PFSK-1 (cell line): ENCODE data around the gene RPF1.

ENCODE experiments used
- FOXP2 ChIP-seq: optimal IDR thresholded peaks from 2 replicates; pipeline ENCODE3; 2011; ENCODE audit warnings: borderline replicate concordance, control low read depth, inconsistent platforms; ENCODE audit not compliant: insufficient read depth; ENCODE audit errors: extremely low read length, extremely low read depth
- POLR2AphosphoS5 ChIP-seq: IDR thresholded peaks from 2 replicates; pipeline ENCODE4 v1.6.1; 2012; ENCODE audit warnings: low read depth, mild to moderate bottlenecking, control low read depth, low read length, moderate library complexity
- SIN3A ChIP-seq: IDR thresholded peaks from 2 replicates; pipeline ENCODE4 v1.6.1; 2012; ENCODE audit warnings: mild to moderate bottlenecking, low read length, moderate library complexity, borderline replicate concordance; ENCODE audit not compliant: insufficient read depth
- TAF1 ChIP-seq: IDR thresholded peaks from 2 replicates; pipeline ENCODE4 v1.6.1; 2012; ENCODE audit warnings: low read length, control low read depth, borderline replicate concordance; ENCODE audit not compliant: insufficient read depth
- TF ChIP-seq, protein P1 (sequence below), 2 experiments: IDR thresholded peaks; 2 replicates each; pipeline versions ENCODE4 v1.6.1 to v1.8.0; 2011 to 2012; ENCODE audit warnings: low read depth in 2 of 2, low read length in 2 of 2, control low read depth in 1 of 2, inconsistent platforms in 1 of 2, mild to moderate bottlenecking in 1 of 2, moderate library complexity in 1 of 2; ENCODE audit not compliant: insufficient read depth in 1 of 2

The RPF1 gene

DNA sequence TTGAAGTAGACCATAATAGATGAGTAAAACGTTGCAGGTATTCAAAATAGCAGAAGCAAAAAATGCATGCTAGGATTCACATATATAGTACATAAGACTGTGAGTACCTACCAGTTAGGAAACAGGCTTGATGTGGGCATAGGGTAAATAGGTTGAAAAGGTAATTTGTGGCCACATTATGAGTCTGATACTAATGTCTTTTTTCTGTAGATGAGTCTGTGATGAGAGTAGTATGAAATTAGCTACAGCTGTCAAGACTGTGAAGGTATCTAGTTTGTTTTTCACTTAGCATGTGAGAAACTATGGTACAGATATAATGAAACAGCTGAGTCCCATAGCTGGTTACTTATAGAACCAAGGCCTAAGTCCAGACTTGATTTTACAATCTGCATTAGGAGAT, 14.7 kb downstream of the RPF1 start:
- TF ChIP-seq TAF1 (no peak), FOXP2 (no peak), SIN3A (no peak), POLR2AphosphoS5 (no peak)
- TF ChIP-seq, protein P1, sequence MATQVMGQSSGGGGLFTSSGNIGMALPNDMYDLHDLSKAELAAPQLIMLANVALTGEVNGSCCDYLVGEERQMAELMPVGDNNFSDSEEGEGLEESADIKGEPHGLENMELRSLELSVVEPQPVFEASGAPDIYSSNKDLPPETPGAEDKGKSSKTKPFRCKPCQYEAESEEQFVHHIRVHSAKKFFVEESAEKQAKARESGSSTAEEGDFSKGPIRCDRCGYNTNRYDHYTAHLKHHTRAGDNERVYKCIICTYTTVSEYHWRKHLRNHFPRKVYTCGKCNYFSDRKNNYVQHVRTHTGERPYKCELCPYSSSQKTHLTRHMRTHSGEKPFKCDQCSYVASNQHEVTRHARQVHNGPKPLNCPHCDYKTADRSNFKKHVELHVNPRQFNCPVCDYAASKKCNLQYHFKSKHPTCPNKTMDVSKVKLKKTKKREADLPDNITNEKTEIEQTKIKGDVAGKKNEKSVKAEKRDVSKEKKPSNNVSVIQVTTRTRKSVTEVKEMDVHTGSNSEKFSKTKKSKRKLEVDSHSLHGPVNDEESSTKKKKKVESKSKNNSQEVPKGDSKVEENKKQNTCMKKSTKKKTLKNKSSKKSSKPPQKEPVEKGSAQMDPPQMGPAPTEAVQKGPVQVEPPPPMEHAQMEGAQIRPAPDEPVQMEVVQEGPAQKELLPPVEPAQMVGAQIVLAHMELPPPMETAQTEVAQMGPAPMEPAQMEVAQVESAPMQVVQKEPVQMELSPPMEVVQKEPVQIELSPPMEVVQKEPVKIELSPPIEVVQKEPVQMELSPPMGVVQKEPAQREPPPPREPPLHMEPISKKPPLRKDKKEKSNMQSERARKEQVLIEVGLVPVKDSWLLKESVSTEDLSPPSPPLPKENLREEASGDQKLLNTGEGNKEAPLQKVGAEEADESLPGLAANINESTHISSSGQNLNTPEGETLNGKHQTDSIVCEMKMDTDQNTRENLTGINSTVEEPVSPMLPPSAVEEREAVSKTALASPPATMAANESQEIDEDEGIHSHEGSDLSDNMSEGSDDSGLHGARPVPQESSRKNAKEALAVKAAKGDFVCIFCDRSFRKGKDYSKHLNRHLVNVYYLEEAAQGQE (IDR thresholded peaks at IDR 0.05; ENCODE audit: insufficient read depth in 1 of 2, low read depth in 2 of 2, low read length in 2 of 2), result no peak

DNA sequence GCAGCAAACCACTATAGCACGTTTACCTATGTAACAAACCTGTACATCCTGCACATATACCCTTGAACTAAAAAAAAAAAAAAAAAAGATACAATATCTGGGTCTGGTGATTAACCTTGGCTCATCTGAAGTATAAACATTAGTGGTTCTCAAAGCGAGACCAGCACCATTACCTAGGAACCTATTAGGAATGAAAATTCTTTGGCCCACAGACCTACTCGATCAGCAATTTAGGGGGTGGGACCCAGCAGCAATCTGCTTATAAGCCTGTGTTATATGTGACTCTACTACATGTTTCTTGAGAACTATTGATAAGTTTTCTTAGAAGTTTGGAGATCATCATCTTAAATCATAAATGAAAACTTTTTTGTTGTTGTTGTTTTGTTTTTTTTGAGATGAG, 17.4 kb downstream of the RPF1 start:
- TF ChIP-seq TAF1 (no peak), SIN3A (no peak), POLR2AphosphoS5 (0 out of 2 replicates have a peak, but pooled peaks have one; percentile 25), FOXP2 (no peak)
- TF ChIP-seq, protein P1 (IDR thresholded peaks at IDR 0.05; ENCODE audit: insufficient read depth in 1 of 2, low read depth in 2 of 2, low read length in 2 of 2), result no peak

GRCh38 chr1:84497631-84498275, 18.7 kb downstream of the RPF1 start:
- TF ChIP-seq, protein P1 (IDR thresholded peaks at IDR 0.05; ENCODE audit: insufficient read depth in 1 of 2, low read depth in 2 of 2, low read length in 2 of 2), result no peak
- TF ChIP-seq FOXP2 (no peak), POLR2AphosphoS5 (no peak), SIN3A (no peak), TAF1 (no peak)

DNA sequence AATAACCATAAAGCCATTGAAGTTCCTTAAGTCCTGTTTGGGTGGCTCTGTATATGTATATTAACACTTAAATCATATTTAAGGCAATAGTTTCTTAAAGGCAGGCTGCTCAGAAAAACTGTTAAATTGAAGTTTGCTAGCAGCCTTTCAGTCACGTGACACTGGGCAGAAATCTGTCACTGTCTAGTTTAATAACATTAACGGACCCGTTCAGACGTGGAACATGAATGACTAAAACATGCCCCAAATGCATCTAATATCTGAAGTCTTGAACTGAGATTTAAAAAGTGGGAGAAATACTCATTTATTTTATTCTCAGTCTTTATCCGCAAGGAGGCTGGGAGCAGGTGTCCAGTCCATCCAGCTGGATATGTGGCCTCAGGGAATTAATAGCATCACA, 23.9 kb downstream of the RPF1 start:
- TF ChIP-seq POLR2AphosphoS5, result no peak
- TF ChIP-seq FOXP2, result no peak
- TF ChIP-seq TAF1, result no peak
- TF ChIP-seq, protein P1 (IDR thresholded peaks at IDR 0.05; ENCODE audit: insufficient read depth in 1 of 2, low read depth in 2 of 2, low read length in 2 of 2), result no peak
- TF ChIP-seq SIN3A, result no peak
